GM12878 (cell line): ENCODE results near the gene CYP1A1. TPM values are rescaled to one million over a fixed set of nuclear protein-coding genes. Genes with fewer than 3 reads are reported as not detected.

Source experiments
- ATAC-seq: fragments of 200-7000 bp; cut with Tn5 transposase; 3 replicates; pipeline ENCODE4 v1.9.1; 2020; ENCODE audit warnings: mild to moderate bottlenecking, moderate library complexity
- BruUV-seq: library from RNA; stranded (reverse); fragments of 400-500 nt; replicated peaks from 2 replicates; lab custom pipeline; 2021; lab: Mats Ljungman, UMichigan
- CTCF ChIA-PET: fragments of 300-600 bp; sonication (Branson Sonifier 250); formaldehyde crosslinking; extraction: SDS; loops from one replicate; lab custom pipeline; 2021; ENCODE audit warnings: inconsistent platforms; lab: Yijun Ruan, JAX
- POLR2A ChIA-PET: fragments of 350-600 bp; formaldehyde crosslinking; extraction: SDS; loops from one replicate; lab custom pipeline; 2021; ENCODE audit warnings: inconsistent platforms; lab: Charles Lee
- RAD21 ChIA-PET: fragments of 300-600 bp; sonication (Branson Sonifier 250); formaldehyde crosslinking; loops from one replicate; lab custom pipeline; 2023; ENCODE audit warnings: antibody characterized with exemption; ENCODE audit not compliant: unreplicated experiment; lab: Charles Lee
- SMC1A ChIA-PET: fragments of 300-600 bp; sonication (Branson Sonifier 250); formaldehyde crosslinking; loops from one replicate; lab custom pipeline; 2023; ENCODE audit not compliant: unreplicated experiment, uncharacterized antibody; lab: Charles Lee
- DNase-seq: peaks from one replicate; pipeline ENCODE4 v3.0.0-alpha.2; 2011; ENCODE audit warnings: low read depth, low spot score
- FAIRE-seq: peaks from 3 replicates; lab custom pipeline; 2011; peaks lifted over from hg19 to GRCh38; lab: Jason Lieb, UNC
- H2AFZ ChIP-seq: 2 replicates; pipeline ENCODE4 v1.6.0; 2011; ENCODE audit warnings: low read depth, low read length, control low read depth; ENCODE audit not compliant: control insufficient read depth
- H3K27ac ChIP-seq: 2 replicates; pipeline ENCODE4 v1.5.1; 2011; ENCODE audit warnings: control low read depth; ENCODE audit not compliant: control insufficient read depth, insufficient read depth
- H3K27me3 ChIP-seq, 2 experiments: replicated peaks in 1 of 2; 2 replicates each; pipeline versions ENCODE4 v1.6.0 to v1.6.1; 2011; ENCODE audit warnings: low read length in 1 of 2; ENCODE audit not compliant: control insufficient read depth in 2 of 2, insufficient read depth in 2 of 2
- H3K36me3 ChIP-seq, 2 experiments: 2 replicates each; pipeline ENCODE4 v1.5.1; 2011; ENCODE audit warnings: low read length in 1 of 2; ENCODE audit not compliant: control insufficient read depth in 2 of 2, insufficient read depth in 2 of 2
- H3K4me1 ChIP-seq: 2 replicates; pipeline ENCODE4 v1.6.1; 2011; ENCODE audit warnings: mild to moderate bottlenecking, low read length, moderate library complexity, mixed read lengths; ENCODE audit not compliant: control insufficient read depth, insufficient read depth
- H3K4me2 ChIP-seq: 2 replicates; pipeline ENCODE4 v1.6.0; 2011; ENCODE audit warnings: control low read depth; ENCODE audit not compliant: control insufficient read depth, insufficient read depth
- H3K4me3 ChIP-seq: fragments of 200-600 bp; sonication (generic); 2 replicates; pipeline ENCODE4 v1.5.1; 2016
- H3K79me2 ChIP-seq: 2 replicates; pipeline ENCODE4 v1.6.0; 2011; ENCODE audit warnings: low read length; ENCODE audit not compliant: control insufficient read depth, insufficient read depth
- H3K9ac ChIP-seq: 2 replicates; pipeline ENCODE4 v1.8.0; 2011; ENCODE audit warnings: low read length, control low read depth, mixed read lengths; ENCODE audit not compliant: control insufficient read depth, insufficient read depth
- H3K9me3 ChIP-seq: replicated peaks from 3 replicates; pipeline ENCODE4 v1.5.1; 2011; ENCODE audit warnings: mild to moderate bottlenecking, low read length; ENCODE audit not compliant: control insufficient read depth, insufficient read depth
- H4K20me1 ChIP-seq: 2 replicates; pipeline ENCODE4 v1.6.0; 2011; ENCODE audit not compliant: control insufficient read depth, insufficient read depth
- CBFB ChIP-seq: IDR thresholded peaks from 2 replicates; pipeline ENCODE4 v1.6.1; 2016; ENCODE audit warnings: antibody characterized with exemption, low read depth
- CBX3 ChIP-seq: fragments of 200-600 bp; sonication (generic); IDR thresholded peaks from 2 replicates; pipeline ENCODE4 v1.6.1; 2016; ENCODE audit warnings: low read depth, borderline replicate concordance
- EP300 ChIP-seq, 2 experiments: fragments of 150-350 bp in 1 of 2; IDR thresholded peaks; 2 replicates each; pipeline ENCODE4 v1.6.1; 2011 to 2012; ENCODE audit warnings: low read depth in 2 of 2, low read length in 2 of 2, borderline replicate concordance in 1 of 2, improper control_type of control experiment in 1 of 2, inconsistent platforms in 1 of 2; ENCODE audit not compliant: control insufficient read depth in 1 of 2
- EZH2 ChIP-seq: IDR thresholded peaks from 2 replicates; pipeline ENCODE4 v1.6.1; 2012; ENCODE audit warnings: low read depth, mild to moderate bottlenecking, control low read depth, inconsistent platforms, low read length, borderline replicate concordance; ENCODE audit not compliant: control insufficient read depth
- NFYB ChIP-seq: IDR thresholded peaks from 2 replicates; pipeline ENCODE4 v1.6.1; 2011; ENCODE audit warnings: low read depth, mild to moderate bottlenecking, low read length, improper control_type of control experiment, moderate library complexity; ENCODE audit not compliant: insufficient read depth
- NRF1 ChIP-seq: conservative IDR thresholded peaks from 2 replicates; pipeline ENCODE4 v1.6.1; 2011; ENCODE audit warnings: mild to moderate bottlenecking, low read depth, low read length, improper control_type of control experiment
- PML ChIP-seq: IDR thresholded peaks from 2 replicates; pipeline ENCODE4 v1.6.1; 2012; ENCODE audit warnings: low read length, inconsistent platforms
- RB1 ChIP-seq: fragments of 450-650 bp; formaldehyde crosslinking; IDR thresholded peaks from 2 replicates; pipeline ENCODE4 v1.6.1; 2017; ENCODE audit warnings: mild to moderate bottlenecking, borderline replicate concordance
- RELA ChIP-seq: fragments of 450-650 bp; IDR thresholded peaks from 2 replicates; pipeline ENCODE4 v1.8.0; 2014; ENCODE audit warnings: borderline replicate concordance; ENCODE audit not compliant: partially characterized antibody
- SRF ChIP-seq, 2 experiments: IDR thresholded peaks; 2 replicates each; pipeline ENCODE4 v1.6.1; 2011; ENCODE audit warnings: low read depth in 2 of 2, low read length in 2 of 2, mild to moderate bottlenecking in 1 of 2, moderate library complexity in 1 of 2
- ZNF274 ChIP-seq: IDR thresholded peaks from one replicate; pipeline ENCODE4 v1.8.0; 2011; ENCODE audit not compliant: insufficient read length, insufficient read depth
- WGBS: methylation state at CpG from one replicate; pipeline ENCODE4 v1.1.6; 2016; ENCODE audit warnings: low lambda C conversion rate; ENCODE audit not compliant: insufficient replicate concordance, insufficient coverage; ENCODE audit errors: missing lambda C conversion rate; 5-methylcytosine and 5-hydroxymethylcytosine counted together
- in situ Hi-C: fragments of 300-500 bp; cut with MboI; formaldehyde crosslinking; loops from 9 replicates; pipeline ENCODE4 v1.14.3; 2018; ENCODE audit warnings: mixed read lengths
- intact Hi-C: fragments of 100-400 bp; cut with micrococcal nuclease; formaldehyde crosslinking; loops from one replicate; pipeline ENCODE4 v1.14.2; 2022; ENCODE audit not compliant: unreplicated experiment
- polyA plus RNA-seq, 11 experiments: library from polyadenylated mRNA; depleted of rRNA in 4 of 11; unstranded in 6 of 11; stranded (reverse) in 5 of 11; fragments of >200 nt; fragmentation: Nextera tagmentation in 4 of 11; fragmentation: Illumina TruSeq in 1 of 11; extraction: Ambion mirVana in 4 of 11; extraction: Trizol in 1 of 11; gene quantifications; 1 replicate in 1 of 11; 2 replicates in 10 of 11; pipeline versions ENCODE4 v1.2.1 to v1.2.3, GENCODE V29; 2011 to 2016; ENCODE audit warnings: inconsistent platforms in 2 of 11, missing spikeins in 2 of 11, low read depth in 1 of 11
- total RNA-seq, 4 experiments: library from RNA; depleted of rRNA in 3 of 4; stranded (reverse); fragments of >200 nt in 3 of 4; fragmentation: Illumina TruSeq in 1 of 4; extraction: Trizol in 1 of 4; gene quantifications; 2 replicates each; pipeline versions ENCODE4 v1.2.1 to v1.2.3, GENCODE V29; 2013 to 2021
- TF ChIP-seq, protein P1 (sequence below): fragments of 450-650 bp; IDR thresholded peaks from 2 replicates; pipeline ENCODE4 v1.6.1; 2016; ENCODE audit warnings: mild to moderate bottlenecking, moderate library complexity, borderline replicate concordance
- TF ChIP-seq, protein P2 (sequence below): fragments of 450-650 bp; IDR thresholded peaks from 2 replicates; pipeline ENCODE4 v1.6.1; 2017; ENCODE audit warnings: borderline replicate concordance
- TF ChIP-seq, protein P3 (sequence below): IDR thresholded peaks from 2 replicates; pipeline ENCODE4 v1.6.1; 2011; ENCODE audit warnings: low read depth, mild to moderate bottlenecking, low read length, moderate library complexity, borderline replicate concordance; ENCODE audit errors: extremely low read depth
- TF ChIP-seq, protein P4 (sequence below): IDR thresholded peaks from 2 replicates; pipeline ENCODE4 v1.6.1; 2012; ENCODE audit warnings: low read length, inconsistent platforms

CYP1A1 gene
- total and polyA plus RNA-seq, 10 of the 15 experiments (the other 5 are each of a cell fraction or from before 2014, with no cell fraction given): 0.04 to 0.71 (median 0.07) TPM; not detected in 4

DNA sequence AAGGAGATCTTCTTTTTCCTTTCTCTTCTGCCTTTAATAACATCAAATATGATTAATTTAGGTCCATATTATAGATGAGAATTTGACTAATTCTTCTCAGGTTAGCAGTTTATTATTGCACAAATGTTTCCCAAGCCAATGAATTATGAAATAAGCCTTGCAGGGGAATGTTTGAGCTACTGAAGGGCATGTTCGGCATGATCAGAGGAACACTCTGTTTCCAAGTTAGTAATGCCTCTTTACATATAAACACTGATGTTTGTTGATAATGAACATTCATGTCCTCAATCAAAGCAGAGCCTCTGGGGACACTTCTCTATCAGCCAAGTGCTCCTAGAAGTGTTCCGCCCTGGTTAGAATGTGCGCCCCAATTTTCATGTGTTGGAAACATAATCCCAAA, 10.0 kb upstream of the CYP1A1 start (continued):
- TF ChIP-seq EP300 (IDR thresholded peaks at IDR 0.05; ENCODE audit: borderline replicate concordance in 1 of 2, control insufficient read depth in 1 of 2, low read depth in 2 of 2, low read length in 2 of 2): no peak
- no peak for TF ChIP-seq RELA

DNA sequence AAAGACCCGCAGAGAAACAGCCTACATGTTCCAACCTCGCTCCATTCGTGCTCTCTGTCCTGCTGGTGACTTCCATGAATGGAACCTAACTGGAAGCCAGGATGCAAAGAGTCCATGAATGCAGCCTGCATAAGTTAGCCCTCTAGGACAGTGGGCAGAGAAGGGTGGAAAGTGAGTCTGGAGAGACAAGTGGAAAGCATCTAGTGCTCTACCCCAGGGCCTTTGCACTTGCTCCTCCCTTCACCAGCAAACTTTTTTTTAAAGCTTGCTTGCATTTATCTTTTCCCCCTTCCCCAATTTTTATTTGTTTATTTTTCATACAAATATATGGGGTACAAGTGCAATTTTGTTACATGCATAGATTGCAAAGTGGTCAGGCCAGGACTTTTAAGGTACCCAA, 7.9 kb upstream of the CYP1A1 start:
- H3K4me2 ChIP-seq: no peak overlapping the region
- H2AFZ ChIP-seq: no peak overlapping the region
- CTCF ChIA-PET: no interaction called here
- FAIRE-seq (no peak), ATAC-seq (no peak), DNase-seq (no peak)
- in situ Hi-C loops (no loop called here), intact Hi-C loops (no loop called here)
- POLR2A ChIA-PET: no interaction called here
- H3K27ac ChIP-seq: no peak overlapping the region
- H3K4me1 ChIP-seq: no peaks in the 10 kb centered on the region
- no peaks in the 10 kb centered on the region for H4K20me1 ChIP-seq
- no peaks in the 10 kb centered on the region for H3K36me3 ChIP-seq
- SMC1A ChIA-PET: no interaction called here
- WGBS: 37% methylated on average over 3 of the region's 3 CpGs
- H3K9ac ChIP-seq: no peak overlapping the region
- H3K79me2 ChIP-seq: no peaks in the 10 kb centered on the region
- no peaks in the 10 kb centered on the region; the same call in 2 of the 3 replicates for H3K9me3 ChIP-seq
- RAD21 ChIA-PET: no interaction called here
- BruUV-seq: no TSS peak
- H3K4me3 ChIP-seq: no peak overlapping the region
- H3K27me3 ChIP-seq: peaks cover 0 to 1% of the 10 kb centered on the region in 2 experiments; a peak in 1 of 4 replicates
- TF ChIP-seq, protein P1, sequence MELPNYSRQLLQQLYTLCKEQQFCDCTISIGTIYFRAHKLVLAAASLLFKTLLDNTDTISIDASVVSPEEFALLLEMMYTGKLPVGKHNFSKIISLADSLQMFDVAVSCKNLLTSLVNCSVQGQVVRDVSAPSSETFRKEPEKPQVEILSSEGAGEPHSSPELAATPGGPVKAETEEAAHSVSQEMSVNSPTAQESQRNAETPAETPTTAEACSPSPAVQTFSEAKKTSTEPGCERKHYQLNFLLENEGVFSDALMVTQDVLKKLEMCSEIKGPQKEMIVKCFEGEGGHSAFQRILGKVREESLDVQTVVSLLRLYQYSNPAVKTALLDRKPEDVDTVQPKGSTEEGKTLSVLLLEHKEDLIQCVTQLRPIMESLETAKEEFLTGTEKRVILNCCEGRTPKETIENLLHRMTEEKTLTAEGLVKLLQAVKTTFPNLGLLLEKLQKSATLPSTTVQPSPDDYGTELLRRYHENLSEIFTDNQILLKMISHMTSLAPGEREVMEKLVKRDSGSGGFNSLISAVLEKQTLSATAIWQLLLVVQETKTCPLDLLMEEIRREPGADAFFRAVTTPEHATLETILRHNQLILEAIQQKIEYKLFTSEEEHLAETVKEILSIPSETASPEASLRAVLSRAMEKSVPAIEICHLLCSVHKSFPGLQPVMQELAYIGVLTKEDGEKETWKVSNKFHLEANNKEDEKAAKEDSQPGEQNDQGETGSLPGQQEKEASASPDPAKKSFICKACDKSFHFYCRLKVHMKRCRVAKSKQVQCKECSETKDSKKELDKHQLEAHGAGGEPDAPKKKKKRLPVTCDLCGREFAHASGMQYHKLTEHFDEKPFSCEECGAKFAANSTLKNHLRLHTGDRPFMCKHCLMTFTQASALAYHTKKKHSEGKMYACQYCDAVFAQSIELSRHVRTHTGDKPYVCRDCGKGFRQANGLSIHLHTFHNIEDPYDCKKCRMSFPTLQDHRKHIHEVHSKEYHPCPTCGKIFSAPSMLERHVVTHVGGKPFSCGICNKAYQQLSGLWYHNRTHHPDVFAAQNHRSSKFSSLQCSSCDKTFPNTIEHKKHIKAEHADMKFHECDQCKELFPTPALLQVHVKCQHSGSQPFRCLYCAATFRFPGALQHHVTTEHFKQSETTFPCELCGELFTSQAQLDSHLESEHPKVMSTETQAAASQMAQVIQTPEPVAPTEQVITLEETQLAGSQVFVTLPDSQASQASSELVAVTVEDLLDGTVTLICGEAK: no peak
- no peak for TF ChIP-seq ZNF274
- no peak for TF ChIP-seq EP300 (IDR thresholded peaks at IDR 0.05; ENCODE audit: borderline replicate concordance in 1 of 2, control insufficient read depth in 1 of 2, low read depth in 2 of 2, low read length in 2 of 2)
- no peak for TF ChIP-seq PML
- no peak for TF ChIP-seq CBFB
- TF ChIP-seq, protein P2, sequence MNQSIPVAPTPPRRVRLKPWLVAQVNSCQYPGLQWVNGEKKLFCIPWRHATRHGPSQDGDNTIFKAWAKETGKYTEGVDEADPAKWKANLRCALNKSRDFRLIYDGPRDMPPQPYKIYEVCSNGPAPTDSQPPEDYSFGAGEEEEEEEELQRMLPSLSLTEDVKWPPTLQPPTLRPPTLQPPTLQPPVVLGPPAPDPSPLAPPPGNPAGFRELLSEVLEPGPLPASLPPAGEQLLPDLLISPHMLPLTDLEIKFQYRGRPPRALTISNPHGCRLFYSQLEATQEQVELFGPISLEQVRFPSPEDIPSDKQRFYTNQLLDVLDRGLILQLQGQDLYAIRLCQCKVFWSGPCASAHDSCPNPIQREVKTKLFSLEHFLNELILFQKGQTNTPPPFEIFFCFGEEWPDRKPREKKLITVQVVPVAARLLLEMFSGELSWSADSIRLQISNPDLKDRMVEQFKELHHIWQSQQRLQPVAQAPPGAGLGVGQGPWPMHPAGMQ: no peak
- no peak for TF ChIP-seq EZH2
- TF ChIP-seq CBX3: no peak
- TF ChIP-seq, protein P3, sequence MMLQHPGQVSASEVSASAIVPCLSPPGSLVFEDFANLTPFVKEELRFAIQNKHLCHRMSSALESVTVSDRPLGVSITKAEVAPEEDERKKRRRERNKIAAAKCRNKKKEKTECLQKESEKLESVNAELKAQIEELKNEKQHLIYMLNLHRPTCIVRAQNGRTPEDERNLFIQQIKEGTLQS: no peak
- no peak for TF ChIP-seq RB1
- TF ChIP-seq NRF1: no peak
- TF ChIP-seq, protein P4, sequence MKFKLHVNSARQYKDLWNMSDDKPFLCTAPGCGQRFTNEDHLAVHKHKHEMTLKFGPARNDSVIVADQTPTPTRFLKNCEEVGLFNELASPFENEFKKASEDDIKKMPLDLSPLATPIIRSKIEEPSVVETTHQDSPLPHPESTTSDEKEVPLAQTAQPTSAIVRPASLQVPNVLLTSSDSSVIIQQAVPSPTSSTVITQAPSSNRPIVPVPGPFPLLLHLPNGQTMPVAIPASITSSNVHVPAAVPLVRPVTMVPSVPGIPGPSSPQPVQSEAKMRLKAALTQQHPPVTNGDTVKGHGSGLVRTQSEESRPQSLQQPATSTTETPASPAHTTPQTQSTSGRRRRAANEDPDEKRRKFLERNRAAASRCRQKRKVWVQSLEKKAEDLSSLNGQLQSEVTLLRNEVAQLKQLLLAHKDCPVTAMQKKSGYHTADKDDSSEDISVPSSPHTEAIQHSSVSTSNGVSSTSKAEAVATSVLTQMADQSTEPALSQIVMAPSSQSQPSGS: no peak
- TF ChIP-seq NFYB: no peak
- no peak for TF ChIP-seq SRF (IDR thresholded peaks at IDR 0.05; ENCODE audit: low read depth in 2 of 2, low read length in 2 of 2)
